ENCODE measurements around the gene OPCML. TPM values are rescaled to one million over a fixed set of nuclear protein-coding genes. Genes with fewer than 3 reads are reported as not detected.
A peak's percentile ranks its signal among the peaks of the same experiment; 100 is the strongest.

Gene OPCML
- total RNA-seq, 4 donors from 2014 or later, result 0.06 to 0.83 (median 0.24) TPM

GRCh38 chr11:133408402-133408801 is 123.9 kb downstream of the OPCML start:
- Histone ChIP-seq H3K36me3 (no peaks in the 10 kb centered on the region), H3K27me3 (no peaks in the 10 kb centered on the region), H3K27ac (replicated peaks in 1 of 4) (no peak overlapping the region), H3K9me3 (no peaks in the 10 kb centered on the region), H3K4me3 (no peak overlapping the region), H3K4me1 (no peaks in the 10 kb centered on the region)
- DNase-seq (ENCODE audit: extremely low spot score), result peak; percentile 85
- intact Hi-C loops (cut with DNase I), result no loop called here
- TF ChIP-seq POLR2AphosphoS5 (IDR thresholded peaks at IDR 0.05) (no peak), EP300 (IDR thresholded peaks at IDR 0.05) (no peak), CTCF (IDR thresholded peaks at IDR 0.05) (no peak), POLR2A (IDR thresholded peaks at IDR 0.05; ENCODE audit: low read depth) (no peak)
- 69% methylated on average over 3 of the region's 3 CpGs for WGBS

- peak; percentile 74 for DNase-seq (ENCODE audit: extremely low spot score)
- Histone ChIP-seq H3K4me1 (no peaks in the 10 kb centered on the region), H3K4me3 (no peak overlapping the region), H3K27me3 (no peaks in the 10 kb centered on the region), H3K9me3 (no peaks in the 10 kb centered on the region), H3K36me3 (no peaks in the 10 kb centered on the region), H3K27ac (replicated peaks in 1 of 4) (no peak overlapping the region)
- WGBS, result 82% methylated on average over 4 of the region's 4 CpGs
- TF ChIP-seq CTCF (IDR thresholded peaks at IDR 0.05) (no peak), POLR2A (IDR thresholded peaks at IDR 0.05; ENCODE audit: low read depth) (no peak), POLR2AphosphoS5 (IDR thresholded peaks at IDR 0.05) (no peak), EP300 (IDR thresholded peaks at IDR 0.05) (no peak)
- intact Hi-C loops (cut with DNase I), result no loop called here
These were observed 125.8 kb downstream of the OPCML start for GRCh38 chr11:133406489-133406888.

GRCh38 chr11:133403900-133404299 is 128.4 kb downstream of the OPCML start:
- Histone ChIP-seq H3K4me3 (no peak overlapping the region), H3K4me1 (no peaks in the 10 kb centered on the region), H3K36me3 (no peaks in the 10 kb centered on the region), H3K9me3 (no peaks in the 10 kb centered on the region), H3K27ac (replicated peaks in 1 of 4) (no peak overlapping the region), H3K27me3 (no peaks in the 10 kb centered on the region)
- TF ChIP-seq POLR2AphosphoS5 (IDR thresholded peaks at IDR 0.05) (no peak), POLR2A (IDR thresholded peaks at IDR 0.05; ENCODE audit: low read depth) (no peak), CTCF (IDR thresholded peaks at IDR 0.05) (no peak)
- intact Hi-C loops (cut with DNase I), result no loop called here
- 96% methylated on average over 4 of the region's 6 CpGs for WGBS
- peak; percentile 60 for DNase-seq (ENCODE audit: extremely low spot score)

- H3K9me3 ChIP-seq, result no peaks in the 10 kb centered on the region
- H3K4me1 ChIP-seq, result no peaks in the 10 kb centered on the region
- H3K27me3 ChIP-seq, result no peaks in the 10 kb centered on the region
- peak; percentile 19 for DNase-seq (ENCODE audit: extremely low spot score)
- intact Hi-C loops (cut with DNase I), result no loop called here
- no peak overlapping the region for H3K4me3 ChIP-seq
- WGBS, result 90% methylated on average over 4 of the region's 4 CpGs
- TF ChIP-seq POLR2A (IDR thresholded peaks at IDR 0.05; ENCODE audit: low read depth), result no peak
- no peak for TF ChIP-seq CTCF (IDR thresholded peaks at IDR 0.05)
- no peak for TF ChIP-seq POLR2AphosphoS5 (IDR thresholded peaks at IDR 0.05)
- no peak for TF ChIP-seq EP300 (IDR thresholded peaks at IDR 0.05)
- no peak overlapping the region for H3K27ac ChIP-seq (replicated peaks in 1 of 4)
- H3K36me3 ChIP-seq, result no peaks in the 10 kb centered on the region
These were observed 129.8 kb downstream of the OPCML start for GRCh38 chr11:133402551-133402950.

GRCh38 chr11:133399855-133400625 is 132.3 kb downstream of the OPCML start:
- no peaks in the 10 kb centered on the region for H3K4me1 ChIP-seq
- WGBS, result 63% methylated on average over 7 of the region's 7 CpGs
- TF ChIP-seq POLR2A (IDR thresholded peaks at IDR 0.05; ENCODE audit: low read depth) (no peak), CTCF (IDR thresholded peaks at IDR 0.05) (no peak), POLR2AphosphoS5 (IDR thresholded peaks at IDR 0.05) (no peak), EP300 (IDR thresholded peaks at IDR 0.05) (no peak)

More at GRCh38 chr11:133399855-133400625, 132.3 kb downstream of the OPCML start:
- Histone ChIP-seq H3K27ac (replicated peaks in 1 of 4) (no peak overlapping the region), H3K27me3 (no peaks in the 10 kb centered on the region), H3K4me3 (no peak overlapping the region), H3K36me3 (no peaks in the 10 kb centered on the region), H3K9me3 (no peaks in the 10 kb centered on the region)
- intact Hi-C loops (cut with DNase I), result no loop called here
- peak; percentile 53 for DNase-seq (ENCODE audit: extremely low spot score)

All from esophagus muscularis mucosa (tissue), 4 donors.